HG03097 (cell line): ENCODE data around the gene SLBP.

ENCODE experiments used
- ATAC-seq: cut with Tn5 transposase; IDR thresholded peaks from one replicate; pipeline ENCODE4 v1.9.1; 2021; ENCODE audit not compliant: unreplicated experiment, low FRiP score

SLBP gene

GRCh38 chr4:1749826-1750225, 37.7 kb upstream of the SLBP start:
- ATAC-seq = no peak

- ATAC-seq = no peak
Measured at GRCh38 chr4:1749370-1749769, 37.3 kb upstream of the SLBP start.

- no peak for ATAC-seq
Measured at GRCh38 chr4:1748465-1748995, 36.4 kb upstream of the SLBP start.

DNA sequence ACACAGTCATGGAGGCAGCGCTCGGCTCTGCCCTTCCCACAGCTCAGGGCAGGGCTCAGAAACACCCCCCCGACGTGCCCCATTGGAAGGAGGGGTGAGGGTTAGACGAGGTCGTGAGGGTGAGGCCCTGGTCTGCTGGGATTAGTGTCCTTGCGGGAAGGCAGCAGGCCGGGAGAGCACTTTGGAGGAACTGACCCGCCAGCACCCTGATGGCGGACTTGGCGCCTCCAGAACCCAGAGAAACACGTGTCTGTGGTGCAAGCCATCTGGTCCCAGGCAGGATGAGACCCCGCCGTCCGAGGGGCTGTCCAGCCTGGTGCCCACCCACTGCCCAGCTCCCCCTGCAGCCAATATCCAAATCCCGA, 35.5 kb upstream of the SLBP start:
- ATAC-seq = no peak

- no peak for ATAC-seq
Measured at GRCh38 chr4:1746919-1747602, 34.9 kb upstream of the SLBP start.

GRCh38 chr4:1746265-1746691, 34.2 kb upstream of the SLBP start:
- ATAC-seq = no peak

GRCh38 chr4:1745697-1746096, 33.6 kb upstream of the SLBP start:
- ATAC-seq = no peak

DNA sequence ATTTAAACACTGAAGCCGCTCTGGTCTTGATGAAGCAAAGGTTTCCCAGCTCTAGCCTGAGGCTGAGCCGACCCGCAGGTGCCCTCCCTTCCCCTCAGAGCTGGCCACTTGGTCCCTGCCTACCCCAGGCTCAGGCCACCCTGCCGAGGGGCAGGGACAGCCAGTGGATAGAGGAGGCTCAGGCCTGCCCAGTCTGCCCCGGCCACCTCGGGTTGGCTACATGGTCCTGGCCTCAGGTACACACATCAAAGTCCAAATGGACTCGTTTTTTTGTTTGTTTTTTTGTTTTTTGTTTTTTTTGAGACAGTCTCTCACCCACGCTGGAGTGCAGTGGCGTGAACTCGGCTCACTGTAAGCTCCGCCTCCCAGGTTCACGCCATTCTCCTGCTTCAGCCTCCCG, 33.0 kb upstream of the SLBP start:
- ATAC-seq = no peak

DNA sequence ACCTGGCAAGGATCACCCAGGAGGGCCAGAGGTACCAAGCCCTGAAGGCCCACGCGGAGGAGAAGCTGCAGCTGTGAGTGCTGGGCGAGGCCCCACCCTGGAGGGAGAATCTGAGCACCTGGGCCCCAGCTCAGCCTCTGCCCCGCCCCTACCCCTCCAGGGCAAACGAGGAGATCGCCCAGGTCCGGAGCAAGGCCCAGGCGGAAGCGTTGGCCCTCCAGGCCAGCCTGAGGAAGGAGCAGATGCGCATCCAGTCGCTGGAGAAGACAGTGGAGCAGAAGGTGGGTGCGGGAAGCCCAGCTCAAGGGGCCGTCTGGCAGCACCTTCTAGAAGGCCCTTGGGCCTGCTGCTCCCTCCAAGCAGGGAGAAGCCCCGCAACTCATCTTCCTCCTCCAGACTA, 32.4 kb upstream of the SLBP start:
- no peak for ATAC-seq

DNA sequence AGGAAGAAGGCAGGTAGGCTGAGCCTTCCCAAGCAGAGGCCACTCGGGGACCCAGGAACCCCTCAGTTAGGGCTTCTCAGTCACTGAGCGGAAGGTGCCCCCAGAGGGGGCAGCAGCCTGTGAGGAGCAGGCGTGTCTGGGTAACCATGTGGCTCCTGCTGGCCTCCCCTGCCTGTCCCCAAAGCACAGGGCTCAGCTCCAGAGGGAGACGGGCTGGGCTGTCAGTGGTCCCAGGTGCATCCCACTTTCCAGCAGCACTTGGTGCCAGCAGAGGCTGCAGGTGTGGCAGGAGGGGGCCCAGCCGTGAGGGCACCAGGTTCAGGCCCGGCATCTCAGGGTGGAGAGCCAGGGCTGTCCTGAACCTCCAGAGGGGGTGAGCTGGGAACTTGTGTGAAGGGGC, 31.9 kb upstream of the SLBP start:
- ATAC-seq = no peak

DNA sequence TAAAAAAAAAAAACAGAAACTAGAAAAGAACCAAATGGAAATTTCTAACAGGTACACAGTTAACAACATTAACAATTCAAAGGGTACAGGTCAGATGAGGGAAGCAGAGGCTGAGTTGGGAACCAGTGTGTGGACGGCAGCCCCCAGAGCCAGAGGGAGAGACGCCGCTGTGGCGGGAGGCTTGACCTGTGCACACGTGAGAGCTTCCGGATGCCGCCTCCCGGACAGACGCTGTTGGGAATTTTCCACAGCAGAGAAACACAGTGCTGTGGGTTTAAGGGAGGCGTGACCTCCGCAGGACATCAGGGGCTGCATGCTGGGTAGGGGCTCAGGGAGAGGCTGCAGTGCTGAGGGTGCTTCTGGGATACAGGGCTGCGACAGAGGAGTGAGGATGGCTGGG, 31.4 kb upstream of the SLBP start:
- ATAC-seq = no peak

GRCh38 chr4:1741208-1741607, 29.1 kb upstream of the SLBP start:
- ATAC-seq = no peak

DNA sequence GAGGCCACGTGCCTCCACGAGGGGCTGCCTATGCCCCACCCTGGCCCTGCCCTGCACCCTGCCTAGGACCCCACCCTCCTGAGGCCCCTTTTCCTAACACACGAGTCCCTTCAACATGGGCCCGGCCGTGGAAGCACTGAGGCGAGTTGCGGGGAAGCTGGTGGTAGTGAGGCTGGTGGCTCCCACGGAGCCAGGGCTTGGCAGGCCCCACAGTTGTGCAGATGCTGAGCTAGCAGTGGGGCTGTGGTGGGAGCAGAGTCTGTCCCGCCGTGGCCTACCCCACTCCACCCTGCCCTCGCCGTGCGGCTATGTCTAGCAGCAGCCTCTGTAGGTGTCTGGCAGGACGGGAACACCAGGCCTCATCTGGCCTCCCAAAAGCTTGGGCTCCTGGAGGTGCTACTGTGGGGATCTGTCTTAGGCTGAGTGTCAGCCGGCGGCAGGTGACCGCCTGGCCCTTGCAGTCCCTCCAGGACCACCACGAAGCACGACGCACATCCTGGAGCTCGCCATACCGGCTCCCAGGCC, 28.0 kb upstream of the SLBP start:
- ATAC-seq = no peak

- no peak for ATAC-seq
Measured at GRCh38 chr4:1739358-1739757, 27.2 kb upstream of the SLBP start.

DNA sequence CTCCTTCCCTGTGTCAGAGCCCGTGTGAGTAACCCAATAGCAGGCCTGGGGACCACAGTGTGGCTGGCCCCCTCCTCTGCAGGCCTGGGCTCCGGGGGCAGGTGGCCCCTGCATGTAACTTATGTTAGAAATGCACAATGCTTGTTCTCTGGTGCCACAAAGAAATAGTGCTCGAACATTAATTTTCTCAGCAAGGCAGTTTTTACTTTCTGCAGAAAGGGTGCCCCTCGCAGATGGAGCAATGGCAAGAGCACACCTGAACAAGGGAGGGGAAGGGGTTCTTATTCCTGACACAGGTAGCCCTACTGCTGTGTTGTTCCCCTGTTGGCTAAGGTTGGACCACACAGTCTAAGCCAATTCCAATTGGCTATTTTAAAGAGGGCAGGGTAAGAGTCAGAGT, 26.3 kb upstream of the SLBP start:
- no peak for ATAC-seq

DNA sequence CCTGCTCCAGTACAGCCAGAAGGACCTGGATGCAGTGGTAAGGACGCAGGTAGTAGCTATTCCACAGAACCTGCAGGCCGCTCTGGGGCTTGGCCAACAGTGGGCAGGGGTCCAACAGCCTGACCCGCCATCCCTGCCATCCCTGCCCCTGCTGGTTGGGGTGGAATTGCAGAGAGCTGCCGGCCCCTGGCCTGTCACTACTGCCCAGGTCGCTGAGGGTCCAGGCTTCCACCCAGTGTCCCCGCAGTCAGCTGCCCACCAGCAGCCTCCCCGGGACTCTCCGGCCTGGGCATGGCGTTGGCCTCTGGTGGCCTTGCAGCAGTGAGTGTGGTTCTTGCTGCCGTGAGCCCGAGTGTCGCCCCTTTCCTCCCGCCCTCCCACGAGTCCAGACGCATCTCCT, 25.5 kb upstream of the SLBP start:
- no peak for ATAC-seq

GRCh38 chr4:1736812-1737211, 24.7 kb upstream of the SLBP start:
- ATAC-seq = no peak

DNA sequence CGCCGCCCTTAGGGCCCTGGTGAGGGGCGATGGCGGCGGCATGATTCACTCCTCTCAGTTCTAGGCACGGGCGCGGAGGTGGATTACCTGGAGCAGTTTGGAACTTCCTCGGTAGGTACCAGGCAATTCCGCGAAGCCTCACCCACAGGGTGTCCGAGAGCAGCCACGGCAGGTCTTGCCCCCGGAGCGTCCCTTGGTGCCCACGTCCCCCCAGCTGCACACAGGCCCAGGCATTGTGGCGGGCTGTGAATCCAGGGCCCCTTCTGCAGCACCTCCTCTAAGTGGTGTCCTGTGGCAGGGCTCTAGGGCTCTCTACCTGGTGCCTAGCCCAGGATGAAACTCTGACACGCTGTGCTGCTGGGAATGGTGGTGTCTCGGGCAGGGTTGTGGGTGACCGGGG, 23.1 kb upstream of the SLBP start:
- no peak for ATAC-seq

- ATAC-seq = no peak
Measured at GRCh38 chr4:1732911-1733310, 20.8 kb upstream of the SLBP start.

DNA sequence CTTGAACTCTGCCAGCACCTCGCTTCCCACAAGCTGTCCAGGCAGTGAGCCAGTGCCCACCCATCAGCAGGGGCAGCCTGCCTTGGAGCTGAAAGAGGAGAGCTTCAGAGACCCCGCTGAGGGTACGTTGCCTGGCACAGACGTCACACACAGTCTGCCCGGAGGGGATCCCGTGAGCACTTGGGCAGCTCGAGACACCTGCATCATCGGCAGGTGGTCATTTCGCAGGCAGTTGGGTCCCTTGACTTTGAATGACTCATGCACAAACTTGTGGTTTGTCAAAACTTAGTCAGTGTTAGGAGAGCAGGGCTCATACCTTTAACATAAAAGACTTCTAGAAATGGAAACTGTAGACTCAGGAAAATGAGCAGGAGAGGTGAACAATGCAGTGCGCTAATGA, 19.1 kb upstream of the SLBP start:
- ATAC-seq = no peak

GRCh38 chr4:1730532-1731135, 18.5 kb upstream of the SLBP start:
- ATAC-seq = no peak
